Activated gamma-delta T cell (primary cell): ENCODE data around the gene ELMO2.

ENCODE experiments used
- DNase-seq: peaks from one replicate; lab custom pipeline; 2025; lab: John Stamatoyannopoulos, UW

The ELMO2 gene

DNA sequence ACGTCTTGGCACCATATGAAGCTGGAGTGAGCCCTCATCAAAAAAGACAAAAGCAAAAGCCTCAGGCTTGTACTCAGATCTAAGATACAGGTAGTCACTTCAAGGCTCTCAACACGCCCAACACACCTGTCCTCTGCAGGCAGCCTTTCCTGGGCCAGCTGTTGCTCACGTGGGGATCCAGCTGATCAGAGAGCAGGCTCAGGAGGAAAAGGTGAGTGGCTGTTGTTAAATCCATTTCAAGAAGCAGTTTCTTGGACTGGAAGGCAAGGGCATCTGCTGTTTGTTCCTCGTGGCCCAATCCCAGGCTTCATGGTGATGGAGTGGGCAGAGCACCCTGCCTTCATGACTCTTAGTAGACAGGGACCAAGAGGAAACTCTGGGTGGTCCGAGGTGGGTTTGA is 39.6 kb downstream of the ELMO2 start:
- DNase-seq = no peak

DNA sequence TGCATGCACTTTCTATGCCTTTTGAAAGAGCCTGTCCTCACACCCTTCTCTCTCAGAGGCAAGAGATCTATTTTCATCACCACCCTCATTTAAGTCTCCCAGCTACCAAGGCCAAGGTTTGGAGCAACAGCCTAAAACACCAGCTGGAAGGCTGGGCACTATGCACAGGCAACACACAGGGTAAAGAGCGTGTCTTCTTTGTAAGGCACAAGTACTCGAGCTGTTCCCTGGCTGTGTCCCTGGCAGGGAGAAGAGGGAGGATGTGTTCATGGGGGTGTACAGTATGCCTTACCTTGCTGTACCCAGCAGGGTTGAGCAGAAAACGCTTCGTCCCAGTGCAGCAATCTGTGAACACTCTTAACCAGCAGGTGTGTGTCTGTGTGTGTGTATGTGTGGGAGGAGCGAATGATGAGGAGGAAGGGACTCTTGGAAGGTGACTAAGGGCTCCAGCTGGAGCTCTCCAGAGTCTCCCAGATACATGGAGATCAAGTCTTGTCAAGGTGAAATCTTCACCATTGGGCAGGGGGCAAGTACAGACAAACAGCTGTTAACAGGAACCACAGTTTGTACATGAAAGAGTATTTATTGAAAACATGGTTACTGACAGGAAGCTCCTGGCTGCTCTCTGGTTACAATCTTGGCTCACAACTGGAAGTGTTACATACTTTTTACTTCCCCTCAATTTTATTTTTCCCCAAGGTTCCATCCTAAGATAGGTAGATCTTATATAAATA is 40.8 kb downstream of the ELMO2 start:
- no peak for DNase-seq

DNA sequence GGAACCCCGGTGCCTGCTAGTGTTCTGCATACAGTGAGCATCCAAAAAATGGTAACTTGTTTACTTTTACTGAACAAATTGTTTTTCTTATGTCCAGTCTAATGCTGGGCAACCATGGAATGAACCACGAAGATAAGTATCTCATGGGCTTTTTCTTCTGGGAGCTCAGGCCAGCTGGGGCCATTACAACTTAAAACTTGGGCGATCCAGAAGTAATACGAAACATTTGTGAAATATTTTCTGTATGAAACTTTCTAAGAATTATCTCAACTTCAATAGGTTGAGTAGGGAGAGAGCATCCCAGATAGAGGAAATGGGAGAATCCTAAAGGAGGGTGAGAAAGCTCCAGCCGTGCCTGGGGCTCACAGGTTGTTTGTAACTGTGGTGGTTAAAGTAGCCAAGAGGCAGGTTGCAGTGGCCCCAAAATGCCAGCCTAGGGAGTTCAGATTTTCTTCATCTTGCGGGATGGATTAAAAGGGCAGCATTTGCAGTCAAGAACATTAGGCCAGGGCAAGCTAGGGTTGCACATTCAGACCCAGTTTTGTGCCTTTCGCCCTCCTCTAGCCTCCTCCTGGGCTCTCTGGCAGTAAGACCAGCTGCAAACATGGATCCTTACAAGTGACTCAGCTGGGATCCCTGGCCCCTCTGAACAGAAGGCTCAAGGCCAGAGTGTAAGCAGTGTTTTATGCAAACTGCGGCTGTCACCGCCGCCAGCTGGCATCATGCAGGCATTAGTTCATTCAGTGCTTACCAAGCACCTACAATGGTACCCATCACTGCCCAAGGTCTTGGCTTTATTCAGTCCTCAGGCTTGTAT is 41.5 kb downstream of the ELMO2 start:
- DNase-seq = no peak

DNA sequence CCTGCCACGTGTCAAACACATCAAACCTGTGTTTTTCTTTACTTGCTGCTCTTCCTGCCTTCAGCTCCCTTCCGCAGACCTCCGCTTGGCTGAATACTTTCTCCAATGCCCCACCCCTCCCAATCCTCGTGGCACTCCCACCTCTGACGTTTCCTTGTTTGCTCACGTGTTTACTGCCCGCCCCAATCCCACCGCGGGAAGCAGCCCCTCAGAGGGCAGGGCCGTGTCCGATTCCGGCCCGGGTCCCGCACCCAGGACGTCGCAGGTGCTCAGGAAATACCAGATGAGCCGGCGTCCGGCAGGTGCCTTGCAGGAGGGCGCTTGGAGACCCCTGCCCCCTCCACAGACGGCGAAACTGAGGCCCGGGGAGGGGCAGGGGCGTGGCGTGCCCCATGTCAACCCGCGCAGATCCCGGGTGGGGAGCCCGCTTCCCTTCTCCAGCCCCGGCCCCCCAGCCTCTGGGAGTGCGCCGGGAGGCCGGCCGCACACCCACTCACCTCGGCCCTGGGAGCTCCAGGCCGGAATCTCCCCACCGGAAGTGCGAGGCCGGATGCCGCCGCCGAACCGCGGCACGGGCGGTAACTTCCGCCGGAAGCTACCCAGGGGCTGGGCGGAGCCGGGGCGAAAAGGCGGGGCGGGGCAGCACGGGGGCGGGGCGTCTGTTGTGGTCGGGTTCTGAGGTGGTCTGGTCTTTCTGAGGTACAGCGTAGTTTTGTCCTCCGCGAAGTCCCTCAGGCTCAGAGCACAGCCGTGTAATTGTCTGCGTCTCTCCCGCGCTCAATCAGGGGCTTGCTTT is 42.3 kb downstream of the ELMO2 start:
- DNase-seq = peak; percentile 82

DNA sequence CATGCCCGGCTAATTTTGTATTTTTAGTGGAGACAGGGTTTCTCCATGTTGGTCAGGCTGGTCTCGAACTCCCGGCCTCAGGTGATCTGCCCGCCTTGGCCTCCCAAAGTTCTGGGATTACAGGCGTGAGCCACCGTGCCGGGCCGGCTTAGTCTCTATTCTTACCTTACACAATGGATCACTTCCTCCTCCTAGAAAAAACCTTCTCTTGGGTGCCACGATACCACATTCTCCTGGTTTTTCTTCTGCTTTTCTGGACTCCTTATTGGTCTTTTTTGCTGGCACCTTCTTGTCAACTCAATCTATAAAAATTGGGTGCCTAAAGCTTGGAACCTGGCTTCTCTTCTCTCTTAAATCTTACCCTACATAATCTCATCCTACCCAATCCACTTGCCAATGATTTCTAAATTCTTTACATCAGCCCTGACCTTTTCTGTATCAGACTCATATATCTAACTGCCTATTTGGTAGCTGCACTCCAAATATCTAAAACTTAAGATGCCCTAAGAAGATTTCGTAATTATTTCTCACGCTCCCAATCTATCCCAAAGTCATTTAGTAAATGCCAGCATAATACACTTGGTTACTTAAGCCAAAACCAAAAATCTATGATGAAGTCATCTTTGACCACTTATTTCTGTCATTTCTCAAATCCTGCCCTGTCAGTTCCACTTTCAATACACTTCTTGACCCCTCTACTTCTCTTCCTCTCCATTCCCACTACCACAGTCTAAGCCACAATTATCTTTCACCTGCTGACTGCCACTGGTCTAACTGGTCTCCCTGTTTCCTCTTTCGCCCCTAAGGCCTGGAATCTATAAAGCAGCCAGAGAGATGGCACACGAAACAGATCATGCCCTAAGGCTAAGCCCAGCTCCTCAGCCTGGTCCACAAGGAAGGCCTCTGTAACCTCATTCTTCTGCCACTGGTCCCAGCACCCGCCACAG is 43.2 kb downstream of the ELMO2 start:
- no peak for DNase-seq

DNA sequence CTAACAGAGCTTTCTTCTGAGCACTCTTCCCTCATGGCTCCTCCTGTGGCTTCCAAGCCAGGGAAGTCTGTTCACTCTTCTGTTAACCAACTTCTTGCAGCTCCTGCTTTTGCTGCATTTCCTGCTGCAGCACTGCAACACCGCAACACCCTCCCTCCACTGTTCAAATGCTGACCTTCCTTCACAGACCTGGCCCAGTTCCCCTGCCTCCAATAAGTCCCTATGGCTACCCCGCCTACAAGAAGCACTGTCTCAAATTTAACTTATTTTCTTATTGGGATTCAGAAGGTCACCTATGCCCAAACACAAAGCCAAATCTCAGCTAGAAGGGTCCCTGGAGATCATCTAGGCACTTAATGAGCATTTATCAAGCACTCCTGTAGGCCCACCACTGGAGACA is 44.6 kb downstream of the ELMO2 start:
- DNase-seq = no peak

DNA sequence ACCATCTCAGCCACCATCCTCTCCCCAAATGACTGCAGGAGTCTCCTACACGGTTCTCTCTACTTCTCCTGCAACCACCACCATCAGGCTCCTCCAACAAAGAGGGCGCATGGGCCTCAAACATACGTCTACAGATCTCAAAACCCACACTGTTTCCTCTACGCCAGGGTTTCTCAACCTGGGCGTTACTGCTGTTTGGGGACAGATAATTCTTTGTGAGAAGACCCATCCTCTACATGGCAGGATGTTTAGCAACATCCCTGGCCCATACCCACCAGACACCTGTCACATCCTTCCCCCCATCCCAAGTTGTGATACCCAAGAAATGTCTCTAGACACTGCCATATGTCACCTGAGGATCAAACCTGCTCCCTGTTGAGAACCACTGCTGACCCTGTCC is 45.0 kb downstream of the ELMO2 start:
- DNase-seq = no peak

DNA sequence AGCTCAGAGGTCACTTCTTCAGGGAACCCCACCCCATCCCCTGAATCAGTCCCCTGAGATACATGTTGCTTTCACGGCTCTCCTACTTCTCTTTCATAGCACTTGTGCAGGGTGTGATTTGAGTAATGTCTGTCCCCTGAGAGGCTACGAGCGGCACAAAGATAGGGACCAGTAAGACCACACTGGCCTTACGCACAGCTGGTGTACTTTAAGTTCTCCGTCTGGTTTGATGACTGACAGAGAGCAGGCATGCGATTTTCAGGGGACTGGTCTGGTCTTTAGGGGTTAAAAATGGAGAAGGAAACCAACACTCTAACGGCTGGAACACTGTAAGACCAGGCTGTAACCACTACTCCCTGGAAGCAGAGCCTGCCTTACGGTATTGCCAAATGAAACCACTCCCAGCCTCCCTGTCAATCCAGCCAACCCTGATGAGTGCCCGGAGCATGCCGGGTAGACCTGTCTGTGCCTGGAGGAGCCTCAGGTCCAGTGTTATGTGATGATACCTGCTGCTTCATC is 47.1 kb downstream of the ELMO2 start:
- DNase-seq = no peak

DNA sequence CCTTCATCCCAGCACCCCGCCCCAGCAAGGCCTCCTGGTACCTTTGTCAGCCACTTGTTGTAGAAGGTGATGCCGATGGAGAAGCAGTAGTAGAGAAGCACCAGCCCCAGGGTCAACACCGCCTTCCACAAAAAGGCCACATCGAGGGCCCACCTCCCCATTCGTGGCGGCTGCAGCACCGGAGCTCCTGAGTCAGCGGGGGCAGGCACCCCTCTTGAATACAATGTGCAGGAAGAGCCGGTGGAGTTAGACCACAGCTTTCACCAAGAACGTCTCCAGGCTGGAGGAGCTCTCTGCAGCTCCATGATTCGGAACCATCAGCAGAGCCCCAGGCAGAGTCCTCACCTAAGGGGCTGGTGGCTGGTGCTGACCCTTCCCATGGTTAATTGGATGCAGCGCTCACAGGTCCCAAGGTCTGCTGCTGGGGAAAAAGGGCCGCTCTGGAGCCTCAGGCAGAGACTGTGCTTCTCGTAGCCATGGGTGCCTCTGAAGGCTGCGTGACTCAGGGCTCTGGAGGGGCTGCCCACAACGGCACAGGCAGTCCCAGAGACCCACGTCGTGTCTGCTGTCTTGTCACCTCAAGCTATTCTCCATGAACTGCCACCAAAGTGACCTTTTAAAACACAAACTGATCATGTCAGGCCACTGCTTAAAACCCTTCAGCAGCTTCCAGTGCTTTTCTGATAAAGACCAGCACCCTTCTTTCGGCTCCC is 47.9 kb downstream of the ELMO2 start:
- no peak for DNase-seq

DNA sequence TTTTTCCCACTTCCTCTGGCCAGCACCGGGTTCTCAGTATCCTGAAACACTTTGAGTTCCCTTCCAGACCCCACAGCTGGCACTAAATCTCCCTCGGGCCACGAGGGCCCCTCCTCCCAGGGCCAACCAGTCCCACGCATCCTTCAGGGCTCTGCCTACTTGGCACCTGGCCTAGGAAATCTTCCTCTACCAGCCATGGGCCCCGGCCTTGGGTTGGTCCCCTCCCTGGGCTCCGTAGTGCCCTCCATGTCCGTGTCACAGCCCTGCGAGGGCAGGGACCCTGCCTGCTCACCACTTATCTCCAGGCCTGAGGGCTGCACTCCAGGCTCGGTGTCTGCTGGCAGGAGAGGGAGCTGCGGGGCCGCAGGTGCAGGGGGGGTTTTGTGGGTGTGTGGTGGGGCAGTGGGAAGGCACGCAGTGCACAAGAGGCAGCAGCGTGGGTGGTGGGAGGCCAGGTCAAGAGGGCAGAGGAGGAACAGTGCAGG is 49.3 kb downstream of the ELMO2 start:
- DNase-seq = no peak

DNA sequence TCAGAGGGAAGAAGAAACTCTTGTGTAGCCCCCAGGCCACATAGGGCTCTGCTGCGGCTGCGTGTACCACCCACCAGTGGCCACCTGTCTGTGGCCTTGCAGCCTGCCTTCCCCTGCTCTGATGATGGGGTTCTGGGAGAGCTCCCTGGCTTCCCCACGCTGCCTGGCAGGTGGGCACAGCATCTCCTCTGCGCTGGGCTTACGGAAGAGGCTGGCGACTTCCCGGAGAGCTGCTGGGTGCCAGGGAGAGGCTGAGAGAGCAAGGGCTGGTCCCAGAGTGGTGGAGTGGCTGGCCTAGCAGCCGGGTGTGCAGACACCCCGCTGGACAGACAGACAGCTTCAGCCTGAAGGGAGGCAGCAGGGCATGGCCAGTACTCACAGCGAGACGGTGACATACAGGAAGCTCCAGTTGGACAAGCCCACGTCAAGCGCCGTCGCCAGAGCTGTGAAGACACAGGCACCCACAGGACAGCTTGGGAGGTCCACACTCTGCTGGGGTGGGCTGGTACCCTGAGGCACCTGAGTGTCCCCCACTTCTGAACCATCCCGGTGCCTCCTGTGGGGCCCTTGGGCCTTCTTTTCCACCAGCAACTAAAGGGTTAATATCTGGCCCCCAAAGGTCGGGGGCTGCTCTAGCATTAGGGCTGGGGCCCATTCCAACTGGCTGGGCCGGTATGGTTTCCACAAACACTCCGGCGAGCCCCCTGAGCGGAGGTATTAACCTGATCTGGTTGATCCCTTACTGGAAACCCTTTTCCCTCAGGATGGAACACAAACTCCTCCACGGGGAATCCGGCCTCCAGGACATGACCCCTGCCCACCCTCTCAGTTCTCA is 50.0 kb downstream of the ELMO2 start:
- DNase-seq = no peak

DNA sequence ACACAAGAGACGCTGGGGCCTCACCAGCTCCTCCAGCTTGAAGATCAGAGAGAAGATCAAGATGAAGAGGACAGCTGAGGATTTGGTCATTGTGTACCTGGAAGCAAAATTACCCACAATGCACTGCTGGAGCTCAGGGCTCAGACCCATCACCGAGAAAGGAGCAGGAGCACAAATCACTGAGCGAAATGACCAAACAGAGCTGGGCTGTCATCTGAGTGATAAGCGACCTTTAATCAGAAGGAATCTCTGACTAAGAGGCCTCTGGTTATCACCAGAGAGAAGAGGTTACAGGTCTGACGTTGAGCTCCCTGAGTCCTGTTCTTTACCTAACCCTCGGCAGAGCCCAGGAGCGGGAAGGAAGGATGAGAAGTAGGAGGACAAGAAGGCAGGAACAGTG is 50.6 kb downstream of the ELMO2 start:
- DNase-seq = no peak

DNA sequence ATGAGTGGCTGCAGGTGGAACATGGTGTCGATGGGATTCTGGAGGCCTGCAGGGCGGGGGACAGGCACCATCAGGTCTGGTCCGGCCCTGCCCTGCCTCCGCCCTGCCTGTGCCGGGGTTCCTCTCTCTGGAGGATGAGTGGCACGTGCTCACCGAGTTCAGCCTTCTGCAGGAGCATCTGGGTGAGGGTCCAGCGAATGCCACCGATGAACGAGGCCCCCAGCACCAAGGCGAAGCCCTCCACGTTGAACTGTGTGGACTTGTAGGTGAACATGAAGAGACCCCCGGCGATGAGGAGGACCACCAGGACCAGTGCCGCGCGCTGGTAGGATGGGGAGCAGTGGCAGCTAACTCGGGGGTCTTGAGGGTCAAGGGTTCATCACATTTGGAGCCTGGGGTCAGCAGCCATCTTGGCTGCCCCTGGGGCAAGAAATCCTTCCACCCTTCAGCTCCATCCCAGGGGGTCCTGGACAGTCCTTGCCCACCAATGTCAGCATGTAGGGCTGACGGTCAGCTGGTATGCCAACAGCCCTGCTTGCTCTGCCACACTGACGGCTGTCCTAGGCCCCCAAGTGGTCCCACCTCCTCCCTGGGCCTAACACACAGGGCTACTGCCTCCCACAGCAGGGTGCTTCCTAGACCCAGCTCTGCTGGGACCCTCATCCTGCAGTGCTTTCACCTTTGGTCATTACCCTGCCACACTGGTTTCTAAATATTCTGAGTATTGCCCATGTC is 51.3 kb downstream of the ELMO2 start:
- no peak for DNase-seq

DNA sequence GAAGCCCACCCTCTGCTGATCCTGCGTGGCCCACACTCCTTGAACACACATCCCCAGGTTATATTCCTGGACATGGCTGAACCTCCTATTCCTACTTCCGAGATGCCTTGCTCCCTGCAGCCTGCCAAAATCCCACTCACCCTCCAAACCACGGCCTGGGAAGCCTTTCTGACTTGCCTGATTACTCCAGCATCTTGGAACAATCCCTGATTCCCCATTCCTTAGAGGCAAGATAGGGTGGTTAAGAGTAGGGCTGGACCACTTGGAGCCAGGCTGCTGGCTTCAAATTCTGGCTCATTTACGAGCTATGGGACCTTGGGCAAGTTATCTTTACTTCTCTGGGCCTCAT is 52.2 kb downstream of the ELMO2 start:
- DNase-seq = no peak

DNA sequence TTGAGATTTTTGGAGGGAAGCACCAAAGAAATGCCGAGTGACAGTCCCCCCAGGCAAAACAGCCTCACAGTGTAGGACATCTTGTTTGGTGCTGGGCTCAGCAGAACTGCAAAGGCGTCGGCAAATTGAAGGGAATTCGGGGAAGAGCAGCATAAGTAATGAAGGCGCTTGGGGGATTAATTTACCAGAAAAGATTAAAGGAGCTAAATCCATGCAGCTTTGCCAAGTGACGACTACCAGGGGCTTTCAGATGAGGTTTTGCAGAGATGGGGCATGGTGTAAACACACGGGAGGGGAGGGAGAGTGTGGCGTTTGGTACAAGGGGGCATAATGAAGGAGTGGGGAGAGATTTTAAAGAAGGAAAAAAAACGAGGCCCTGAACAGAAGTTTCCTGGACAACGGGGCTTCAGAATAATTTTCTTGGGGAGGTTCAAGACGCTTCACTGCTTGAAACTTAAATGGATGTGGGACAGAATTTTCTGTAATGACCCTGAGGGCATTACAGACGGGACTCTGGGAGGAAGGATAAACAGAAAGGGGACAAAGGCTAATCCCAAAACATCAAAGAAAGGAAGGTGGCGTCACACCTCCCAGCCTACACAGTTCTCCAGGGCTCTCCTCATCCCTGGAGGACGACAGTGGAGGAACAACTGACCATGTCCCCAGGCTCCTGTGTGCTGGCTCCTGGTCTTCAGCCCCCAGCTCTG is 52.8 kb downstream of the ELMO2 start:
- no peak for DNase-seq

DNA sequence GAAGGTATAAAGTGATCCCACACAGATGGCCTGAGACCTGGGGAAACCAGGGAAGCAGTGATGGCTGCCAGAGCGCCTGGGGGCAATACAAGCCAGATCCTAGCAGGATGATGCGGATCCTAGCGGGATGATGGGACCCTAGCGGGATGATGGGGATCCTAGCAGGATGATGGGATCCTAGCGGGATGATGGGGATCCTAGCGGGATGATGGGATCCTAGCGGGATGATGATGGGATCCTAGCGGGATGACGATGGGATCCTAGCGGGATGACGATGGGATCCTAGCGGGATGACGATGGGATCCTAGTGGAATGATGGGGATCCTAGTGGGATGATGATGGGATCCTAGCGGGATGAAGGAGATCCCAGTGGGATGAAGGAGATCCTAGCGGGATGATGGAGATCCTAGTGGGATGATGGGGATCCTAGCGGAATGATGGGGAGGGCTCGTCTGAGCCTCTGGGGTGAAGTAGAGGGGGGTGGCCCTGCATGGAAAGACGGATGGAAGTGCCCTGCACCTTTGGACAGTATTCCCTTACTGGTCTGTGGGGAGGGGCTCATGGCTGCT is 54.0 kb downstream of the ELMO2 start:
- DNase-seq = no peak

DNA sequence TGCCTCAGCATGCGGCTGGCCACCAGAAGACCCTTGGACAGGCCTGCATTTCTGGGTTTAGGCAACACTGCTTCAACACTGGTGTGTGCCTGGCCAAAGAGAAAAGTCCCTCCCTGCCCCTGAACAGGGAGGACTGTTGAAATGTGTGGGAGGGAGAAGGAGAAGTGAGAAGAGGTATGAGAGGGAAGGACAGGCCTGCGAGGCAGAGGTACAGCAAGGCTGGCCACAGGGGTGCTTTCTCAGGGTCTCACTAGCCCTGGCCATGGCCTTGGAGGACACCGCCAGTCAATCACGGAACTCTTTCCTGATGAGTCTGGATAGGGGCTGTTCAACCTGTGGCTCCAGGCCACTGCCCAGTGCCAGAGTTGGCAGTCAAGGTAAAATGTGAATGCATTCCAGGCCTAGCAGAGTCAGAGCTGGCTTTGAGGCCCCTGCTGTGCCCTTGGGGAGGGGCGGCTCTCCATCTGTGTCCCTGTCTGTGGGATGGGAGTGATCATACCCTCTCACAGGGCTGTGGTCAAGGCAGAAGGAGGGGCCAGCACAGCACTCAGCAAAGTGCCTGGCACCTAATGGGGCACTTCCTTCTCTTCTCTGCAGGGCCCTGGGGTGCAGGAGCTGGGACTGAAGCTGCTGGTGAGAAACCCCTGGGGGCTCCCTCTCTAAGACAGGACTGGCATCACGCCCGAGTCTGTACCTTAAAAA is 54.9 kb downstream of the ELMO2 start:
- no peak for DNase-seq

DNA sequence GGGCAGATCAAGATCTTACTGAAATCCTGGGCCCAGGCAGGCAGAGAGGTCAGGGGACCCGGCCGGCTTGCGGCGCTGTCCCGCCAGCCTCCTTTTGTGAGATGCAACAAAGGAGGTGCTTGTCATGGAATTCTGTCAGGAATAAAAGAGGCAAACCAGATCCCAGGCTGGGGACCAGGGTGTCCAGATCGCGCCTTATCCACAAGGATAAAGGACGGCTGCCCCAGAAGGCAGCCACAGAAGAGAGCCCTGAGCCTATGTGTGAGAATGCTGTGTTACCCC is 55.5 kb downstream of the ELMO2 start:
- no peak for DNase-seq
